CD4-positive, alpha-beta T cell treated with Interleukin-4 for 1 hour (primary cell): ENCODE data around the gene CYBB.

Source experiments
- DNase-seq, 2 donors: peaks; one replicate each; pipeline ENCODE4 v3.0.0-alpha.2; 2020 to 2022

Gene CYBB

DNA sequence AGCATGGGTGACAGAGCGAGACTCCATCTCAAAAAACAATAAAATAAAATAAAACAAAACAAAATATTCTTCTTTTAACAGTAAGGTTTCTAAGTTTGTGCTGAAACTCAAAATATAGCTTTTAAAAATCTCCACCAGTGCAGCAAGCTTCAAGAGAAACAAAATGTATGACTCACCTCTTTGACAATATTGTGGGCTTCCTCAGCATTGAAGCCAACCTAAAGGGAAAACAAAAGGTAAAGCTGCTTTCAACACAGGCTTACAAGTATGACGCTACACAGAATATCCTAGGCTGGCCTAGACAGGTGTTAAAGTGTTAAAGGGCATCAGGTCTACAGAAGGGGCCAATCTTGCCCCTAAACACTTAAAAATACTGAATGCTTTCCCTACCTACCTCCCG is 66.3 kb downstream of the CYBB start:
- peak in 1 of 2 donors; percentile 49 for DNase-seq

DNA sequence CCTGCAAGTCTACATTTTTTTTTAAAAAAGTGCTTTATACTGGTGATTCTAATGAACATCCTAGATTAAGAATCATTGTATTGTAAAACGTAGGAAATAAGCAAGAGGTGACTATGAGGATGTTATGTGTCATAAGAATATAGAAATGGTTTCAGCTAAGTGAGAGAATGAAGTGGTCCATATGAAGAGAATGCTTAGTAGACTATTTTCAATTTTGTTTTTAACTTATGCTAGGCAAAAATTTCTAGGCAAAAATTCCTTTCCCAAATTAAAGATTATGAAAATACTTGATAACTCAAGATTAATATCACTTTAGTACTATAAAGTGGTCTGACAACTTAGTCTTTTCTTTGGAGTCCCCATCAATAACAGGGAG is 66.7 kb downstream of the CYBB start:
- DNase-seq: no peak

DNA sequence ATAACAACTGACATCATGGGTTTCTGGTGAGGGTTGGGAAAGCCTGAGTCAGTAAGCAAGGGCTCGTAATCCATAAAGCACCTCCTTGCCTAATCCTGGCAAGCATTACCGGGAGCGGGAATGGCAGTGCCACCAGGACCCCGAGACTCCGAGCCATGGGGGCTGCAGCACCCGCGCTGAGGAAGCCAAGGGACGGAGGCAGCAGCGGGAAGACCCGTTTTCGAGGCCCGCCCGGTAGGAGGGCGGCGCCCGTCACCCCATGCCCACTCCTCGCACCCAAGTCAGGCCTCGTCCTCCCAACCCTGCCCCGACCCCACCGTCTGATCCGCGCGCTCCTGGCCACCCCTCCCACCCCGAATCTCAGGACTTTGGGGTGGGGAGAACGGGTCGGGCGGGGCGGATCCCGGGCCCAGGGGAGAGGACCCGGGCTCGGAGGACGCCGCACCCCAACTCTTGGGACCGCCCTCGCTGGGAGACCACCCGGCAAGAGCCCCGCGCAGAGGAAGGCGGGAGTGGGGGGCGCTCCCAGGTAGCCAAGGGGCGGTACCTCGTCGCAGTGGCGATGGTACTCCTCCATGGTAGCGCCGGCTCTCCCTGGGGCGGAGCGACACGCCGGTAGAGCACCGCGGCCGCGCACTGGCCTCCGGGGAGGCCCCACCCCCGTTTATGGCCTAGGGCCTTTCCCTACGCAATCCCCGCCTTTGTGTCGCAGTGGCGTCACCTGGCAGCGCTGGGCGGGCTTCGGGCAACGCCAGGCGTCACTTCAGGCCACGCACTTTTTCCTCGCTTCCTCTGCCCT is 67.3 kb downstream of the CYBB start, which contains the start of gene DYNLT3:
Gene DYNLT3 (minus strand): TSS at position 638 of the 799 bp plus-strand sequence. CDS start 61 bp downstream, at position 577.
- peak; percentile 85 to 86 for DNase-seq

DNA sequence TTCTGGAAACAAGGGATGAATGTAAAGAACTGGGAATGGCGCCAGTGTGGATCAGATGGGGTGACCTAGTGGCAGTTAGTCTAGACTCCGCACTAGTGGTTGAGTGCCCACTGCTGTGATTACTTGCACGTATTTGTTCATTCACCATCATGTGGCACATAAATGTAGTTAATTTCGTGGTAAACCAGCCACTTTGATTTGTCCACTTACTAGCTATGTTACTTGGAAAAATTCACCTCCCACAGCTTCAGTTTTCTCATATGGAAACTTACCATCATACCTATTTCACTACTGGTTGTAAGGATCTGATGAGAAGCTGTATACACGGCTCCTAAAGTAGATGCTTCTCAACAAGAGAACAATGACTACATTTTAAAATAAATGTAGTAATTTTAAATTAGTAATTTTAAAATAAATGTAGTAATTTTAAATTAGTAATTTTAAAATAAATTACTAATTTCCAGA is 67.9 kb downstream of the CYBB start:
- no peak for DNase-seq

DNA sequence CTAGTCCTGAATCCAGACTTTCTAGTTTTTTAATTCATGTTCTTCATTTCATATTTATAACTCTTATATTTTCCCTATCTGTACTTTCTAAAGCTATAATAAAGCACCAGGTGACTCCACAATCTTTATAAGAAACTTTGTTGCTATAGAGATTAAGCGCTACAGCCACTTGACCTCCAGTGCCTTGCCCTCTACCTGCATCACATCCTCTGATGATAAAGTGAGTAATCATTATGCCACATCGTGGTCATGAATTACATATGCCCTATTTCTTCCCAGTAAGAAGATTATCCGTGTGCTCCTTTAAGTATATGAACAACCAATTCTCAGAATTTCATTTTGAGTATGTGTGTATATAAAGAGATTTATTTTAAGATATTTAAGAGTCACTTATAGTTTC is 74.3 kb downstream of the CYBB start:
- DNase-seq: no peak

DNA sequence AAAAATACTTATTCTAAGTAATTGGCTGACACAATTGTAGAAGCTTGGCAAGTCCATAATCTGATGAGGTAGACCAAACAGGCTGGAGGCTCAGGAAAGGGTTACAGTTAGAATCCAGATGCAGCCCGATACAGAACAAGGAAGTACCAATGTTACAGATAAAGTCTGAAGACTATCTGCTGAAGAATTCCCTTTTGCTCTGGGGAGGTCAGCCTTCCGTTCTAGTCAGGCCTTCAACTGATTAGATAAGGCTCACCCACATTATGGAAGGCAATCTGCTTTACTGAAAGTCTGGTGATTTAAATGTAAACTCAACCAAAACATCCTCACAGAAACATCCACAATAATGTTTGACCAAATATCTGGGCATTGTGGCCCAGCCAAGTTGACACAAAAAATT is 74.9 kb downstream of the CYBB start:
- DNase-seq: no peak

DNA sequence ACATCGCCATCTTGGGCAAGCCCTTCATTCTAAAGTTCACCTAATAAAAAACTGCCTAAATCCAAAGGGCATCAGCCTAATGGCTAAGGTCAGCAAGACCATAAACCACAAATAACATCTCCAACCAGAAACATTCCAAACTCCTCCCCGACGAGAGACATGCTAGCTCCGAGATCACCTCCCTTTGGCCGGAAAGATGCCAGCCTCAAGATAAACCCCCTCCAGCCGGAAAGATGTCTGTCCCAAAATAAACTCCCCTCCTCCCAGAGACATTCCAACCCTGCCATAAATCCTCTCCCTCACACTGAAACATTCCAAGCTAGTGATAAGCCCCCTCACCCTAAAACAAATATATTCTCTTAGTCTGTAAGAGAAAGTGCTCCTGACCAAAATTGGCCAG is 80.9 kb downstream of the CYBB start:
- no peak for DNase-seq

DNA sequence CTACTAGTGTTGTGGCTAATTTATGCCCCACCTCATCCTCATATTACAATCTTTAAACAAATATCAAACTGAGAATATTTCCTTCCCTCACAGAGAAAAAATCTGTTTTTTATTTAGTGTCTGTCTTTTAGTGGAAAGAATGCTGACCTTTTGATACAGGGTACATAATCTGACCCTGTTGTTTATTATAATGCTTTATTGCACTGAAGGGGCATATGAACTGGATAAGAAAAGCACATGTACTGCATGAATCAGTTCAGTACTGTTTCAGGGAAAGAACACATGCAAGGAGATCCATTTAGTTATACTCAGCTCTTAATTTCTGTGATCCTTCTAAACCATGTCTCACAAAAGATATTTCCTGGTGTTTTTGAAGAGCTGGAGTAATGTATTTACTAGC is 83.0 kb downstream of the CYBB start:
- no peak for DNase-seq
